Measurements from ENCODE around the gene EIPR1. TPM values are rescaled to one million over a fixed set of nuclear protein-coding genes. Genes with fewer than 3 reads are reported as not detected.

Gene EIPR1
- polyA plus RNA-seq, 1 donor from 2014 or later = 138 TPM

DNA sequence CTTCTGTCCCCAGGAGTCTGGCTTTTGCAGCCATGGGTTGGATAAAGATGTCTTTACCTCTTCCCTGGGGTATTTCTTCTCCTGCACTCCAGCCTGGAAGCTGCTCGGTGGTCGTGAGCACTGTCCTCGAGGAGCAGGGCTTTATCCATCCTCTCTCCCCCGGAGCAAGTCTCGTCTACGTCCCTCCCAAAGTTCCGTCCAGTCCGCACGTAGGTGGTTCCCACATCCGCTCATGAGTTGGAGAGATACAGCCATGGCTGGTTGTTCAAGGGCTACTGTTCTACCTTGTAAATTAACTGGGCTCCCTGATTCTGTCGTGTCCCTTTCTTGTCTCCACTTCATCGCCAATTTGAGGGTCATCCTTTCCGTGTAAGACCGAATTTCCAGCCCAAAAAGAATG is 49.0 kb upstream of the EIPR1 start:
- Histone ChIP-seq H3K27ac (ENCODE audit: low read length) (no peak overlapping the region), H3K9ac (ENCODE audit: low read length) (no peak overlapping the region), H3K9me2 (ENCODE audit: insufficient read depth, low read length) (no peaks in the 10 kb centered on the region), H4K20me1 (ENCODE audit: insufficient read depth) (no peaks in the 10 kb centered on the region), H3K27me3 (ENCODE audit: insufficient read depth, low read depth, low read length) (no peaks in the 10 kb centered on the region), H3K79me2 (replicated peaks; ENCODE audit: insufficient read depth, low read length) (no peaks in the 10 kb centered on the region), H3K36me3 (ENCODE audit: insufficient read depth, low read length) (peaks cover 12% of the 10 kb centered on the region), H3K4me3 (ENCODE audit: low read length) (no peak overlapping the region), H3F3A (ENCODE audit: insufficient read depth, low read length, poor library complexity, severe bottlenecking) (no peaks in the 10 kb centered on the region), H2AFZ (ENCODE audit: low read depth, low read length) (no peak overlapping the region), H3K9me3 (ENCODE audit: low read length) (no peaks in the 10 kb centered on the region), H3K4me2 (ENCODE audit: low read length) (no peak overlapping the region)
- TF ChIP-seq EZH2 (IDR thresholded peaks at IDR 0.05; ENCODE audit: borderline replicate concordance, insufficient read depth, low read length, poor library complexity, severe bottlenecking) (no peak), SMC3 (conservative IDR thresholded peaks at IDR 0.05; ENCODE audit: poor library complexity) (no peak), MXI1 (conservative IDR thresholded peaks at IDR 0.05; ENCODE audit: poor library complexity, severe bottlenecking) (no peak), POLR2AphosphoS5 (IDR thresholded peaks at IDR 0.05) (no peak), RAD21 (conservative IDR thresholded peaks at IDR 0.05) (no peak), EP300 (conservative IDR thresholded peaks at IDR 0.05; ENCODE audit: poor library complexity, severe bottlenecking) (no peak), TAF1 (IDR thresholded peaks at IDR 0.05; ENCODE audit: low read depth) (no peak)
- TF ChIP-seq, protein P1, sequence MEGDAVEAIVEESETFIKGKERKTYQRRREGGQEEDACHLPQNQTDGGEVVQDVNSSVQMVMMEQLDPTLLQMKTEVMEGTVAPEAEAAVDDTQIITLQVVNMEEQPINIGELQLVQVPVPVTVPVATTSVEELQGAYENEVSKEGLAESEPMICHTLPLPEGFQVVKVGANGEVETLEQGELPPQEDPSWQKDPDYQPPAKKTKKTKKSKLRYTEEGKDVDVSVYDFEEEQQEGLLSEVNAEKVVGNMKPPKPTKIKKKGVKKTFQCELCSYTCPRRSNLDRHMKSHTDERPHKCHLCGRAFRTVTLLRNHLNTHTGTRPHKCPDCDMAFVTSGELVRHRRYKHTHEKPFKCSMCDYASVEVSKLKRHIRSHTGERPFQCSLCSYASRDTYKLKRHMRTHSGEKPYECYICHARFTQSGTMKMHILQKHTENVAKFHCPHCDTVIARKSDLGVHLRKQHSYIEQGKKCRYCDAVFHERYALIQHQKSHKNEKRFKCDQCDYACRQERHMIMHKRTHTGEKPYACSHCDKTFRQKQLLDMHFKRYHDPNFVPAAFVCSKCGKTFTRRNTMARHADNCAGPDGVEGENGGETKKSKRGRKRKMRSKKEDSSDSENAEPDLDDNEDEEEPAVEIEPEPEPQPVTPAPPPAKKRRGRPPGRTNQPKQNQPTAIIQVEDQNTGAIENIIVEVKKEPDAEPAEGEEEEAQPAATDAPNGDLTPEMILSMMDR (IDR thresholded peaks at IDR 0.05; ENCODE audit: poor library complexity, severe bottlenecking) = no peak
- TF ChIP-seq, protein P2, sequence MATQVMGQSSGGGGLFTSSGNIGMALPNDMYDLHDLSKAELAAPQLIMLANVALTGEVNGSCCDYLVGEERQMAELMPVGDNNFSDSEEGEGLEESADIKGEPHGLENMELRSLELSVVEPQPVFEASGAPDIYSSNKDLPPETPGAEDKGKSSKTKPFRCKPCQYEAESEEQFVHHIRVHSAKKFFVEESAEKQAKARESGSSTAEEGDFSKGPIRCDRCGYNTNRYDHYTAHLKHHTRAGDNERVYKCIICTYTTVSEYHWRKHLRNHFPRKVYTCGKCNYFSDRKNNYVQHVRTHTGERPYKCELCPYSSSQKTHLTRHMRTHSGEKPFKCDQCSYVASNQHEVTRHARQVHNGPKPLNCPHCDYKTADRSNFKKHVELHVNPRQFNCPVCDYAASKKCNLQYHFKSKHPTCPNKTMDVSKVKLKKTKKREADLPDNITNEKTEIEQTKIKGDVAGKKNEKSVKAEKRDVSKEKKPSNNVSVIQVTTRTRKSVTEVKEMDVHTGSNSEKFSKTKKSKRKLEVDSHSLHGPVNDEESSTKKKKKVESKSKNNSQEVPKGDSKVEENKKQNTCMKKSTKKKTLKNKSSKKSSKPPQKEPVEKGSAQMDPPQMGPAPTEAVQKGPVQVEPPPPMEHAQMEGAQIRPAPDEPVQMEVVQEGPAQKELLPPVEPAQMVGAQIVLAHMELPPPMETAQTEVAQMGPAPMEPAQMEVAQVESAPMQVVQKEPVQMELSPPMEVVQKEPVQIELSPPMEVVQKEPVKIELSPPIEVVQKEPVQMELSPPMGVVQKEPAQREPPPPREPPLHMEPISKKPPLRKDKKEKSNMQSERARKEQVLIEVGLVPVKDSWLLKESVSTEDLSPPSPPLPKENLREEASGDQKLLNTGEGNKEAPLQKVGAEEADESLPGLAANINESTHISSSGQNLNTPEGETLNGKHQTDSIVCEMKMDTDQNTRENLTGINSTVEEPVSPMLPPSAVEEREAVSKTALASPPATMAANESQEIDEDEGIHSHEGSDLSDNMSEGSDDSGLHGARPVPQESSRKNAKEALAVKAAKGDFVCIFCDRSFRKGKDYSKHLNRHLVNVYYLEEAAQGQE (IDR thresholded peaks at IDR 0.05; ENCODE audit: borderline replicate concordance) = no peak

DNA sequence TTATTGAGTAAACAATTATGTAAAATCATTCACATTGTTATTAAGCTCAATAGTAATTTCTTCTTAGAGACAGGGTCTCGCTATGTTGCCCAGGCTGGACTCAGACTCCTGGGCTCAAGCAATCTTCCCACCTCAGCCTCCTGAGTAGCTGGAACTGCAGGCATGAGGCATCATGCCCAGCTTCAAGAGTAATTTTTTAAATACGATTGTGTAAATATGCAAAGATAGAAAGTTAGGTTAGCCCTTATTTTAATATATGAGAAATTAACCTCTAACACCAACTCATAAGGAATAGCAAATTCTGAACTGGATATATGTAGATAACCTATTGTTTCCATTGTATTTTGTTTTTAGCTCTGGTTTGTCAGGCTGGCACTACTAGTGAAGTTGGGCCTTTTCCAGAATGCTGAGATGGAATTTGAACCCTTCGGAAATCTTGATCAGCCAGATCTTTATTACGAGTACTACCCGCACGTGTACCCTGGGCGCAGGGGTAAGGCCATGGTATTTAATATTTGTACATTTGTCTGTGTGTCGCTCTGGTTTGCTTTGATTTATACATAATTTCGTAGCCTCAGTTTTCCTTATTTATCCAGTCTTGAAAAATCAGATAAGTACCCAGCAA is 46.7 kb upstream of the EIPR1 start:
- no peak overlapping the region for H3K9ac ChIP-seq (ENCODE audit: low read length)
- H3F3A ChIP-seq (ENCODE audit: insufficient read depth, low read length, poor library complexity, severe bottlenecking) = no peaks in the 10 kb centered on the region
- no peaks in the 10 kb centered on the region for H3K27me3 ChIP-seq (ENCODE audit: insufficient read depth, low read depth, low read length)
- H3K4me3 ChIP-seq (ENCODE audit: low read length) = no peak overlapping the region
- H2AFZ ChIP-seq (ENCODE audit: low read depth, low read length) = no peak overlapping the region
- TF ChIP-seq SMC3 (conservative IDR thresholded peaks at IDR 0.05; ENCODE audit: poor library complexity) (no peak), EP300 (conservative IDR thresholded peaks at IDR 0.05; ENCODE audit: poor library complexity, severe bottlenecking) (no peak), MXI1 (conservative IDR thresholded peaks at IDR 0.05; ENCODE audit: poor library complexity, severe bottlenecking) (no peak), EZH2 (IDR thresholded peaks at IDR 0.05; ENCODE audit: borderline replicate concordance, insufficient read depth, low read length, poor library complexity, severe bottlenecking) (no peak), RAD21 (conservative IDR thresholded peaks at IDR 0.05) (no peak), POLR2AphosphoS5 (IDR thresholded peaks at IDR 0.05) (no peak)
- TF ChIP-seq, protein P1 (IDR thresholded peaks at IDR 0.05; ENCODE audit: poor library complexity, severe bottlenecking) = no peak
- peaks cover 12% of the 10 kb centered on the region for H3K36me3 ChIP-seq (ENCODE audit: insufficient read depth, low read length)
- H3K4me2 ChIP-seq (ENCODE audit: low read length) = no peak overlapping the region
- H3K9me2 ChIP-seq (ENCODE audit: insufficient read depth, low read length) = no peaks in the 10 kb centered on the region
- no peaks in the 10 kb centered on the region for H3K79me2 ChIP-seq (replicated peaks; ENCODE audit: insufficient read depth, low read length)
- no peaks in the 10 kb centered on the region for H4K20me1 ChIP-seq (ENCODE audit: insufficient read depth)
- H3K27ac ChIP-seq (ENCODE audit: low read length) = no peak overlapping the region
- no peaks in the 10 kb centered on the region for H3K9me3 ChIP-seq (ENCODE audit: low read length)

Data from neural cell (in vitro differentiated cells).